HepG2 (cell line): ENCODE measurements around the gene CST11. TPM values are rescaled to one million over a fixed set of nuclear protein-coding genes. Genes with fewer than 3 reads are reported as not detected.

Source experiments
- ARNTL ChIP-seq: sonication (generic); formaldehyde crosslinking; IDR thresholded peaks from 2 replicates; pipeline ENCODE4 v1.4.0; 2020; ENCODE audit warnings: mild to moderate bottlenecking, missing genetic modification reagents
- CBFB ChIP-seq: sonication (generic); formaldehyde crosslinking; IDR thresholded peaks from 2 replicates; pipeline ENCODE4 v1.4.0; 2020; ENCODE audit warnings: missing genetic modification reagents
- CEBPB ChIP-seq: IDR thresholded peaks from 2 replicates; pipeline ENCODE4 v1.6.1; 2011; ENCODE audit warnings: low read depth, low read length, improper control_type of control experiment, borderline replicate concordance
- ERF ChIP-seq: IDR thresholded peaks from 2 replicates; pipeline ENCODE4 v1.6.1; 2018; ENCODE audit warnings: missing biosample characterization, missing genetic modification reagents
- FOXO4 ChIP-seq: sonication (generic); formaldehyde crosslinking; conservative IDR thresholded peaks from 2 replicates; pipeline ENCODE4 v1.8.1; 2023; ENCODE audit warnings: missing genetic modification reagents
- HDAC6 ChIP-seq: fragments of 200-600 bp; sonication (generic); IDR thresholded peaks from 2 replicates; pipeline ENCODE4 v1.7.0; 2017; ENCODE audit warnings: mild to moderate bottlenecking, antibody characterized with exemption, low read length, low read depth
- KLF9 ChIP-seq: IDR thresholded peaks from 2 replicates; pipeline ENCODE4 v1.6.1; 2016; ENCODE audit warnings: low read depth
- MXD3 ChIP-seq: IDR thresholded peaks from 2 replicates; pipeline ENCODE4 v1.6.1; 2016; ENCODE audit warnings: mild to moderate bottlenecking, missing biosample characterization, missing genetic modification reagents
- NCOA2 ChIP-seq: sonication (generic); formaldehyde crosslinking; IDR thresholded peaks from 2 replicates; pipeline ENCODE4 v1.8.0; 2022; ENCODE audit warnings: inconsistent platforms
- SMAD9 ChIP-seq: sonication (generic); formaldehyde crosslinking; IDR thresholded peaks from 2 replicates; pipeline ENCODE4 v1.5.1; 2020; ENCODE audit warnings: mild to moderate bottlenecking, missing genetic modification reagents
- TAF1 ChIP-seq: sonication (generic); formaldehyde crosslinking; IDR thresholded peaks from 2 replicates; pipeline ENCODE4 v1.4.0; 2020; ENCODE audit warnings: missing genetic modification reagents
- TGIF2 ChIP-seq: IDR thresholded peaks from 2 replicates; pipeline ENCODE4 v1.6.1; 2016; ENCODE audit warnings: control low read depth, missing compliant biosample characterization
- ZBTB25 ChIP-seq: IDR thresholded peaks from 2 replicates; pipeline ENCODE4 v1.6.1; 2018; ENCODE audit warnings: missing genetic modification reagents
- ZNF639 ChIP-seq: conservative IDR thresholded peaks from 2 replicates; pipeline ENCODE4 v1.6.1; 2018; ENCODE audit warnings: missing genetic modification reagents
- ZNF646 ChIP-seq: sonication (generic); formaldehyde crosslinking; IDR thresholded peaks from 2 replicates; pipeline ENCODE4 v1.9.0; 2021; ENCODE audit warnings: mild to moderate bottlenecking, missing genetic modification reagents
- ZNF883 ChIP-seq: sonication (generic); formaldehyde crosslinking; IDR thresholded peaks from 2 replicates; pipeline ENCODE4 v1.5.1; 2020; ENCODE audit warnings: mild to moderate bottlenecking, missing genetic modification reagents; ENCODE audit errors: not compliant biosample characterization
- ZSCAN20 ChIP-seq: sonication (generic); formaldehyde crosslinking; IDR thresholded peaks from 2 replicates; pipeline ENCODE4 v1.4.0; 2020; ENCODE audit warnings: missing genetic modification reagents, mild to moderate bottlenecking, borderline replicate concordance
- ZSCAN30 ChIP-seq: sonication (generic); formaldehyde crosslinking; IDR thresholded peaks from 2 replicates; pipeline ENCODE4 v1.5.0; 2020; ENCODE audit warnings: mild to moderate bottlenecking, missing genetic modification reagents
- polyA plus RNA-seq, 8 experiments: library from polyadenylated mRNA; depleted of rRNA in 3 of 8; stranded (reverse) in 7 of 8; unstranded in 1 of 8; fragments of >200 nt; fragmentation: Illumina TruSeq in 4 of 8; extraction: Trizol in 4 of 8; gene quantifications; 2 replicates each; pipeline versions ENCODE4 v1.2.1 to v1.2.3, GENCODE V29; 2011 to 2016; ENCODE audit warnings: low read depth in 4 of 8, missing spikeins in 1 of 8, mixed read lengths in 1 of 8; ENCODE audit not compliant: insufficient read depth in 1 of 8
- total RNA-seq, 5 experiments: library from RNA; depleted of rRNA; stranded (reverse); fragments of >200 nt; fragmentation: Illumina TruSeq; extraction: Trizol; gene quantifications; 2 replicates each; pipeline ENCODE4 v1.2.3, GENCODE V29; 2016; ENCODE audit warnings: low read depth in 1 of 5

The CST11 gene
- total and polyA plus RNA-seq, 2 of the 13 experiments (the other 11 are each of a cell fraction or from before 2014, with no cell fraction given), result not detected

GRCh38 chr20:23420943-23421931 lies 31.4 kb downstream of the CST11 start, which contains the start of gene NAPB (continued):
- TF ChIP-seq ZNF646 (CRISPR knock-in tag) (no peak), SMAD9 (CRISPR knock-in tag) (no peak), ERF (CRISPR knock-in tag) (peak; percentile 92), CBFB (CRISPR knock-in tag) (peak; percentile 89), HDAC6 (no peak), TGIF2 (CRISPR knock-in tag) (peak; percentile 74), CEBPB (no peak), ZBTB25 (CRISPR knock-in tag) (peak; percentile 46; the same call in 1 of the 2 replicates), FOXO4 (CRISPR knock-in tag) (peak; percentile 84; the same call in 1 of the 2 replicates), MXD3 (CRISPR knock-in tag) (peak; percentile 97), ZSCAN20 (peak; percentile 86; the same call in 1 of the 2 replicates), KLF9 (peak; percentile 94; the same call in 1 of the 2 replicates), TAF1 (CRISPR knock-in tag) (peak; percentile 95), NCOA2 (peak; percentile 46; the same call in 1 of the 2 replicates), ZNF883 (CRISPR knock-in tag) (peak; percentile 76), ARNTL (CRISPR knock-in tag) (no peak; the same call in 1 of the 2 replicates), ZNF639 (CRISPR knock-in tag) (peak; percentile 83; the same call in 1 of the 2 replicates), ZSCAN30 (CRISPR knock-in tag) (no peak)
